ENCODE results near the gene TSC22D4.

GRCh38 chr7:100484673-100485045, 5.6 kb upstream of the TSC22D4 start:
- TF ChIP-seq POLR2AphosphoS5 (IDR thresholded peaks at IDR 0.05; ENCODE audit: borderline replicate concordance, low read depth, low read length) (no peak), EZH2 (IDR thresholded peaks at IDR 0.05) (no peak)
